Neural cell (in vitro differentiated cells): Measurements from ENCODE around the gene SLC2A4. TPM values are rescaled to one million over a fixed set of nuclear protein-coding genes. Genes with fewer than 3 reads are reported as not detected.

Experiments used
- H2AFZ ChIP-seq: fragments of 200-600, 300-800 bp; sonication (generic), shearing (Covaris generic); 2 replicates; pipeline ENCODE4 v1.6.0; 2014; ENCODE audit warnings: low read depth, mild to moderate bottlenecking, antibody characterized with exemption, low read length, moderate library complexity
- H3F3A ChIP-seq: fragments of 200-600 bp; shearing (Covaris generic); 2 replicates; pipeline ENCODE4 v1.6.1; 2016; ENCODE audit warnings: mild to moderate bottlenecking, moderate library complexity, mixed read lengths, antibody characterized with exemption, low read length; ENCODE audit not compliant: insufficient read depth, poor library complexity, severe bottlenecking
- H3K27ac ChIP-seq: fragments of 200-600, 300-800 bp; sonication (generic), shearing (Covaris generic); 2 replicates; pipeline ENCODE4 v1.5.1; 2014; ENCODE audit warnings: mild to moderate bottlenecking, low read length, moderate library complexity
- H3K27me3 ChIP-seq: fragments of 300-800, 200-600 bp; sonication (generic), shearing (Covaris generic); 2 replicates; pipeline ENCODE4 v1.6.0; 2014; ENCODE audit warnings: mild to moderate bottlenecking, low read depth, low read length, moderate library complexity; ENCODE audit not compliant: insufficient read depth
- H3K36me3 ChIP-seq: fragments of 300-800, 200-600 bp; sonication (generic), shearing (Covaris generic); 2 replicates; pipeline ENCODE4 v1.5.1; 2014; ENCODE audit warnings: mild to moderate bottlenecking, antibody characterized with exemption, low read length, moderate library complexity; ENCODE audit not compliant: insufficient read depth
- H3K4me2 ChIP-seq: fragments of 300-800, 200-600 bp; sonication (generic), shearing (Covaris generic); 2 replicates; pipeline ENCODE4 v1.6.0; 2014; ENCODE audit warnings: mild to moderate bottlenecking, low read length
- H3K4me3 ChIP-seq: fragments of 300-800, 200-600 bp; sonication (generic), shearing (Covaris generic); 2 replicates; pipeline ENCODE4 v1.5.1; 2014; ENCODE audit warnings: mild to moderate bottlenecking, low read length, moderate library complexity
- H3K79me2 ChIP-seq: fragments of 200-600 bp; shearing (Covaris generic); replicated peaks from 2 replicates; pipeline ENCODE4 v1.6.0; 2014; ENCODE audit warnings: mild to moderate bottlenecking, low read length, moderate library complexity; ENCODE audit not compliant: insufficient read depth
- H3K9ac ChIP-seq: fragments of 300-800, 200-600 bp; sonication (generic), shearing (Covaris generic); 2 replicates; pipeline ENCODE4 v1.6.1; 2016; ENCODE audit warnings: mild to moderate bottlenecking, low read length, mixed read lengths
- H3K9me2 ChIP-seq: fragments of 200-600 bp; shearing (Covaris generic); 2 replicates; pipeline ENCODE4 v1.6.1; 2016; ENCODE audit warnings: mild to moderate bottlenecking, low read length, mixed read lengths; ENCODE audit not compliant: insufficient read depth
- H3K9me3 ChIP-seq: fragments of 200-600, 300-800 bp; sonication (generic), shearing (Covaris generic); 2 replicates; pipeline ENCODE4 v1.6.1; 2016; ENCODE audit warnings: mild to moderate bottlenecking, mixed run types, low read length, moderate library complexity, mixed read lengths
- H4K20me1 ChIP-seq: fragments of 200-600 bp; shearing (Covaris generic); 2 replicates; pipeline ENCODE4 v1.6.1; 2016; ENCODE audit warnings: mild to moderate bottlenecking, mixed run types; ENCODE audit not compliant: insufficient read depth
- CTCF ChIP-seq: fragments of 450-650 bp; IDR thresholded peaks from 2 replicates; pipeline ENCODE4 v1.5.1; 2014; ENCODE audit warnings: antibody characterized with exemption, mild to moderate bottlenecking, moderate library complexity; ENCODE audit not compliant: poor library complexity, severe bottlenecking
- EP300 ChIP-seq: fragments of 450-650 bp; conservative IDR thresholded peaks from 2 replicates; pipeline ENCODE4 v1.6.1; 2014; ENCODE audit warnings: antibody characterized with exemption, mild to moderate bottlenecking, moderate library complexity; ENCODE audit not compliant: poor library complexity, severe bottlenecking
- EZH2 ChIP-seq: fragments of 200-600, 300-800 bp; shearing (Covaris generic), sonication (generic); IDR thresholded peaks from 2 replicates; pipeline ENCODE4 v1.6.1; 2014; ENCODE audit warnings: antibody characterized with exemption, low read length, borderline replicate concordance, mild to moderate bottlenecking; ENCODE audit not compliant: insufficient read depth, poor library complexity, severe bottlenecking
- MXI1 ChIP-seq: fragments of 450-650 bp; conservative IDR thresholded peaks from 2 replicates; pipeline ENCODE4 v1.6.1; 2014; ENCODE audit warnings: antibody characterized with exemption, mild to moderate bottlenecking; ENCODE audit not compliant: poor library complexity, severe bottlenecking
- POLR2AphosphoS5 ChIP-seq: IDR thresholded peaks from 2 replicates; pipeline ENCODE4 v1.6.1; 2012
- RAD21 ChIP-seq: fragments of 450-650 bp; conservative IDR thresholded peaks from 2 replicates; pipeline ENCODE4 v1.6.1; 2014; ENCODE audit warnings: antibody characterized with exemption, mild to moderate bottlenecking, moderate library complexity
- REST ChIP-seq: IDR thresholded peaks from 2 replicates; pipeline ENCODE4 v1.6.1; 2012; ENCODE audit warnings: borderline replicate concordance
- SMC3 ChIP-seq: fragments of 450-650 bp; conservative IDR thresholded peaks from 2 replicates; pipeline ENCODE4 v1.6.1; 2014; ENCODE audit warnings: antibody characterized with exemption, mild to moderate bottlenecking, moderate library complexity; ENCODE audit not compliant: poor library complexity
- TAF1 ChIP-seq: IDR thresholded peaks from 2 replicates; pipeline ENCODE4 v1.6.1; 2012; ENCODE audit warnings: low read depth
- polyA plus RNA-seq: library from polyadenylated mRNA; depleted of rRNA; stranded (reverse); fragments of >200 nt; gene quantifications from 2 replicates; pipeline ENCODE4 v1.2.3, GENCODE V29; 2014

Gene SLC2A4
- polyA plus RNA-seq, 1 donor from 2014 or later: not detected

- no peak for TF ChIP-seq EZH2
- no peak for TF ChIP-seq MXI1
- no peak for TF ChIP-seq RAD21
- TF ChIP-seq TAF1: no peak
- no peak for TF ChIP-seq CTCF
- TF ChIP-seq POLR2AphosphoS5: no peak
- Histone ChIP-seq H3K9me3 (no peaks in the 10 kb centered on the region), H3K4me2 (no peak overlapping the region), H4K20me1 (no peaks in the 10 kb centered on the region), H3K79me2 (peaks cover 9% of the 10 kb centered on the region), H3K27ac (no peak overlapping the region), H3K4me3 (peak overlapping the region; percentile 92), H3K36me3 (no peaks in the 10 kb centered on the region), H2AFZ (no peak overlapping the region), H3F3A (no peaks in the 10 kb centered on the region), H3K27me3 (no peaks in the 10 kb centered on the region), H3K9ac (peak overlapping the region; percentile 81), H3K9me2 (no peaks in the 10 kb centered on the region)
These were observed 46.0 kb downstream of the SLC2A4 start for GRCh38 chr17:7327501-7327900.

GRCh38 chr17:7328009-7328408, 46.5 kb downstream of the SLC2A4 start:
- Histone ChIP-seq H3K9me3 (no peaks in the 10 kb centered on the region), H3K9me2 (no peaks in the 10 kb centered on the region), H3K9ac (peak overlapping the region; percentile 81), H3K27me3 (no peaks in the 10 kb centered on the region), H3K4me3 (peak overlapping the region; percentile 92), H3K27ac (peak overlapping the region; percentile 93), H3K36me3 (no peaks in the 10 kb centered on the region), H4K20me1 (no peaks in the 10 kb centered on the region), H3F3A (no peaks in the 10 kb centered on the region), H3K4me2 (peak overlapping the region; percentile 92), H2AFZ (no peak overlapping the region), H3K79me2 (peaks cover 9% of the 10 kb centered on the region)
- TF ChIP-seq POLR2AphosphoS5: no peak
- no peak for TF ChIP-seq TAF1
- no peak for TF ChIP-seq CTCF
- TF ChIP-seq RAD21: no peak
- no peak for TF ChIP-seq SMC3
- TF ChIP-seq REST: no peak
- TF ChIP-seq EZH2: no peak
- TF ChIP-seq MXI1: no peak
- no peak for TF ChIP-seq EP300
